NCI-H82 treated with DMSO at 0.1 percent for 48 hours (cell line): ENCODE results near the gene JSRP1.

Source experiments
- DNase-seq: peaks from one replicate; lab custom pipeline; 2025; ENCODE audit not compliant: unreplicated experiment; lab: John Stamatoyannopoulos, UW

Gene JSRP1

DNA sequence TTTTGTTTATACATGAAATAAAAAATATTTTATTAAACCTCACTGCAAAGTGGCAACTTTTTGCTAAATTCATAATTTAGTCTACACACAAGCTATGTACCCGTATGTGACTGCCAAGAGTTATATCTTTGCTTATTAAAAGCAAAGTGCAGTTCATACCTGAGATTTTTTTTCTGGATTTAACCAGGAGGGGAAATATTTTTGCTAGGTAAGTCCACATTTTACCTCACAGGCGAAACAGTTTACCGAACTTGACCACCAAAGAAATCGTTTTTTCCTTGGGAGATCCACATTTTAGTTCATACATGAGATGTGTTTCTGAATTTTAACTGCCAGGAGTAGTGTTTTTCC is 12.2 kb upstream of the JSRP1 start:
- no peak for DNase-seq

DNA sequence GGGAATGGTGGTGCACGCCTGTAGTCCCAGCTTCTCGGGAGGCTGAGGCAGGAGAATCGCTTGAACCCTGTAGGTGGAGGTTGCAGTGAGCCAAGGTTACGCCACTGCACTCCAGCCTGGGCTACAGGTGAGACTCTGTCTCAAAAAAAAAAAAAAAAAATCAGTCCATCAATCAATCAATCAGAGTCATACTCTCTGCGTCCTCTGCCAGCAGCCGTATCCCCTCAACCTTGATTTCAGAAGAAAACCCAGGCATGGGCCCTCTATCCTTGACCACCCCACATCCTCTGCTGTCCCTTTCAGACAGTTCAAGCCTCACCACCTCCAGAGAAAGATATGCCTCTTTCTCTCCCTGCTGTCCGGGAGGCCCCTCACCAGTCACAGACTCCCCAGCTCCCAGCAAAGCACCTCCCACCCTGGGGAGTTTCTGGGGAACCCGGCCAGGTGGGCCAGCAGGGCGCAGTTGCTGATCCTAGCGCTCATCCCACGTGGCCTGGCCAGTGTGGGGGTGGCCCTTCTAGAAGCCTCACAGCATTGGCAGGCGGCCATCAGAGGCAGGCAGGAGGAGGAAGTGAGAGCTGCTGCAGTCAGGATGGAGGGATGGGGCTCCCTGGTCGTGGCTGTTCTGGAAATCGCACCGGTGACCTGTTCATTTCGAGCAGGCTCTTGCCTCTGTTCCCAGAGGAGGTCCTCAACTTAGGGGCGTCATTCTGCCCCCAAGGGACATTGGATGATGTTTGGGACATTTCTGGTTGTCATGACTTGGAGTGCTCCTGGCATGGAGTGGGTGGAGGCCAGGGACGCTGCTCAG is 10.2 kb upstream of the JSRP1 start:
- DNase-seq = no peak

DNA sequence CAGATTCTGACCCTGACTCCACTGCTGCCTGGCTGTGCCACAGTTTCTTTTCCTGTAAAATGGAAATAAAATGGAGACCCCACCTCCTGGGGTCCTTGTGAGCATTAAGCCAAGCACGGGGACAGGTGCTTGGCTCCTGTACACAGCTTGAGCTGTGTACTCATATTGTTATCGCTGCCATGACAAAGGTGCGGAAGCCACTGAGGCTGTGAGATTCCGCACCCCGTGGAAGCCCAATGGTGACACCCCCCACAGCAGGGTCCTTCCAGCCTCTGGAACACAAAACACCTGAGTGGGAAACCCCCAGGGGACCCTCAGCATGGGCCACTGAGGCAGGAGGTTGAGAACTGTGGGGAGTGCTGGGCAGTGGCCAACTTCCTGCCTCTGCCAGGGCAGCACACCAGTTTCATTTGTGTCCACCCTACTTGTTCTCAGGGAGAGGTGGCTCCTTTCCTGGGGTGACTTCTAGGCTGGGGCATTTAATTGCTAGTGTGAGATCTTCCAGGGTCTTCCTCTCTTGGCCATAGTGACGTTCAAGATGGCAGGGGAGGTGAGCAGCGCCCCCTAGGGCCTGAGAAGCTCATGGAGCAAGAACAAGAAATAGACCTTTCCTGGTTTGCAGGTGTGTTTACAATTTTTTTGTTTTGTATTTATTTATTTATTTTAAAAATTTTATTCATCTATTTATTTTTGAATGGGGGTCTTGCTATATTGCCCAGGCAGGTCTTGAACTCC is 5.4 kb upstream of the JSRP1 start:
- DNase-seq = no peak

DNA sequence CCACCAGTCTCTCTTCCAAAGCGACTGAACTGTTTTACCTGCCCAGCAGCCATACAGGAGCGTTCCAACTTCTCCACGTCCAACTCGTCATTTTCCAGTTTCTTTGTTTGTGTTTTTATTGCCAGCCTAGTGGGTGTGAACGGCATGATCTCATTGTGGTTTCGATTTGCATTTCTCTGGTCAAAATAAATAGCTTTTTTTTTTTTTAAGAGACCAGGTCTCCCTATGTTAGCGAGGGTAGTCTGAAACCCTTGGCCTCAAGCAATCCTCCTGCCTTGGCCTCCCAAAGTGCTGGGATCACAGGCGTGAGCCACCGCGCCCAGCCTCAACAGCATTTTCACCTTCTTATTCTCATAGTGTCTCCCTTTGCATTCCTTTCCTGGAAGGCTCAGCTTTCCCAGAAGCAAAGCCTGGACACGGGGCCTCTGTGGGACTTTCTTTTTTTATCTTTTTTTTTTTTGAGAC is 4.2 kb upstream of the JSRP1 start:
- DNase-seq = no peak

DNA sequence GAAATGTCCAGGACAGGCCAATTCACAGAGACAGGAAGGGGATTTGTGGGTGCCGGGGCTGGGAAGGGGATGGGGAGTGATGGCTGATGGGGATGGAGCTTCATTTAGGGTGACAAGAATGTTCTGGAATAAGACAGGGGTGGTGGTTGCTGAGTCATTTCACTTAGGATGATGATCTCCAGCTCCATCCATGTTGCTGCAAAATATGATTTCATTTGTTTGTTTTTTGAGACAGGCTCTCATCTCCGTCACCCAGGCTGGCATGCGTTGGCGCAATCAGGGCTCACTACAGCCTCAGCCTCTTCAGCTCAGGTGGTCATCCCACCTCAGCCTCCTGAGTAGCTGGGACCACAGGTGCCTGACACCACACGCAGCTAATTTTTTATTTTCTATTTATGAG is 3.1 kb upstream of the JSRP1 start:
- DNase-seq = no peak

DNA sequence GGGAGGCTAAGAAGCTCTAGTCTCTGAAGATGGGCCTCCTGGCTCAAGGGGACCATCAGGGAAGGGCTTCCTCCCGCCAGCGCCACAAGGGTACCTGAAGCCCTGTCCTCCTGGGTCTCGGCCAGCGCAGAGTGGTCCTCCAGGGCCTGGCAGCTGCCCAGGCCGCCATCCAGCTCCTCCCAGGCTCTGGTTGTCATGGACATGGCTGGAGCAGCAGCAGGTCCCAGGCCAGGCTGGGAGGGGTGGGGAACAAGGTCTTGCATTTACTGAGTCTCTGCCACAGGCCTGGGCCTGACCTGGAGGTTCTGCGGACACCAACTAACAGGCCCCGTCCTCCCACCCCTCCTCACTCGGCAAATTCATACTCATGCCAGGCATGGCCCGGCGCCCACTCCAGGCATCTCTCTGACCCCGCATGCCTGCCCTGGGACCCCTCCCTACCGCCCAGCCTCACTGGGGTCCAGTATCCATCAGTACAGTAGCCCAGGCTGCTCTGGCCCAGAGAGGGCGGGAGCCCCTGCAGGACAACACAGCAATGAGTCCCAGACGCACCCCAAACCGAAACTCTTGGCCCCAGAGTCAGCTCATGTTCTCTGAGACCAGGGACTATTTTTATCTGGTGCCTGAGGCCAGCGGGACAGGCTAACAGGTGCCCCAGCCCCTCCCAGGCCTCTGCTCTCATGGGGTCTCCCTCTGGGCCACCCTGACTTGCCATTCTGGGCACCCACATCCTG is 938 bp downstream of the JSRP1 start:
- no peak for DNase-seq

DNA sequence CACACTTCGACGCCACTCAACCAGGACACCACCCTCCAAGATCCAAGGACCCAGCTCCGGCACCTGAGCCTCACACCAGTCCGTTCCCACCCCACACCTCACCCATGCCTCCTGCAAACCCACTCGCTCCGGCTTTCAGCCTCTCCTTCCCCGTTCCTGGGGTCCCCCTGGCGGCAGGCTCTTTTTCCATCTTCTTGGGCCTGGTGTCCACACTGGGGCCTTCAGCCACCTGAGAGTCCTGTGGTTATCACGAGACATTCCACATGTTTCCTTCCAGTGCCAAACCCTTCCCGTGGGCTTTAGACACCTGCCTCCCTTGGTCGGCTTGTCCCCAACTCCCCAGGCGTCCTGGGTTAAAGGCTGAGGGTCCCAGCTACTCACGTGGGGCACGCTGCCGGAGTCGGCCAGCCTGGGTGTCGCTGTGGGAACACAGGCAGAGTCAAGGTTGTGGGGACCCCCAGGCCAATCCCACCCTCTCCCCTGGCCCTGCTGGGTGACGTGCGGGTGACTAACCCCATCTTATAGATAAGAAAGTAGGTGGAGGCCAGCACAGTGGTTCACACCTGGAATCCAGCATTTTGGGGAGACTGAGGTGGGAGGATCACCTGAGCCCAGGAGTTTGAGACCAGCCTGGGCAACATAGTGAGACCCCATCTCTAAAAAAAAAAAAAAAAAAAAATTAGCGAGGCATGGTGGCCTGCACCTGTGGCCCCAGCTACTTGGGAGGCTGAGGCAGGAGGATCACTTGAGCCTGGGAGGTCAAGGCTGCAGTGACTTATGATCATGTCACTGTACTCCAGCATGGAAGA is 1.9 kb downstream of the JSRP1 start:
- DNase-seq = no peak

DNA sequence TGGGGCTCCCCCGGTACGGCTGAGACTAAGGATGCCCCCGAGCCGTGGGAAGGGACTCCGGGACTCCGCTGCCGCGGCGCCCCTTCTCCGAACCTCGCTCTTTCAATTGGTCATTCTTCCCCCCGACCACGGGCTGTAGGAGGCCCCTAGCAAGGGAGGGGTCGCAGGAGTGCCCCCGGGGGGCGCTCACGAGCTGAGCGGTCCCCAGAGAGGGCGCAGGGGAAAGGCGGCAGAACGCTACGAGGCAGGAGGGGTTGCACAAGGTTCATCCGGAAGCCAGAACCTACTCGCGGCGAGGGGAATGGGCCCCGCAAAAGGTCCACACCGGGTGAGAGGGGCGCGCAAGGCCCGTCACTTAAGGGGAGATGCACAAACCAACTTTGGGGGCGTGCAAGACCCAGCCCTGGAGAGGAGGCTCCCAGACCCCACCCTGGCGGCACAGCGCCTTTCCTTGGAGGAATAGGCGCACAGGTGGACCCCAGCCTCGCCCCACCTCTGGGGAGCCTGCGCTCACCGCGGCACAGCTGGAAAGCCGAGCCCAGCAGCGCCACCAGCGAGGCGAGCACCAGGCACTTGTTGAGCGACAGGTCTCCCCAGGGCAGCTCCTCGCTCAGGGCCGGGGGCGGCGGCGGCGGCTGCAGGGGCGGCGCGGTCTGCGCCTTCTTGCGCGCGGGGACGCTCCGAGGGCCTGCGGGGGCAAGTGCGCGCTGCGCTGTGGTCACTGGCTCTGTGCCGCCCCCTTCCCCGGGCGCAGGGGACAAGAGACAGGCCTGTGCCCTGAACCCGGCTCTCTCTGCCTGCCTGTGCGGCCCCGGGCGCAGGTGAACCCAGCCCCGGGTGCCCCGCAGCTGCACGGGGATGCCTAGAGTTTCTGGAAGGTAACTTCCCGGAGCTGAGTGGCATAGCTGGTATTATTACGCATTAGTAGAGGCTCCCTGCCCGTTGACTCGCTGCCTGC is 2.8 kb downstream of the JSRP1 start:
- no peak for DNase-seq

DNA sequence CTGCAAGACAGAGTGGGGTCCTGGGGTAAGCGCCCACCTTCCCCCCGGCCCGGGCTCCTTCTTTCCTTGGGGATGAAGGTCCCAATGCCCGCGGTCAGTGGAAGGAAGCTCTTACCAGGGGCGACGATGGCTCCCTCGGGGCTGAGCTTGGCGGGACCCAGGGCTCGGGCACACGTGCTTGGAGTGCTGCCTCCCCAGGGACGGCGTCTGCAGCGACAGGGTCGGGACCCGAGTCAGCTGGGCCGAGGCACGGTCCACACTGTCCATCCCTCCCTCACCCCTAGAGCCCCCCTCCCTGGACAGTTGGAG is 3.5 kb downstream of the JSRP1 start:
- DNase-seq = no peak

DNA sequence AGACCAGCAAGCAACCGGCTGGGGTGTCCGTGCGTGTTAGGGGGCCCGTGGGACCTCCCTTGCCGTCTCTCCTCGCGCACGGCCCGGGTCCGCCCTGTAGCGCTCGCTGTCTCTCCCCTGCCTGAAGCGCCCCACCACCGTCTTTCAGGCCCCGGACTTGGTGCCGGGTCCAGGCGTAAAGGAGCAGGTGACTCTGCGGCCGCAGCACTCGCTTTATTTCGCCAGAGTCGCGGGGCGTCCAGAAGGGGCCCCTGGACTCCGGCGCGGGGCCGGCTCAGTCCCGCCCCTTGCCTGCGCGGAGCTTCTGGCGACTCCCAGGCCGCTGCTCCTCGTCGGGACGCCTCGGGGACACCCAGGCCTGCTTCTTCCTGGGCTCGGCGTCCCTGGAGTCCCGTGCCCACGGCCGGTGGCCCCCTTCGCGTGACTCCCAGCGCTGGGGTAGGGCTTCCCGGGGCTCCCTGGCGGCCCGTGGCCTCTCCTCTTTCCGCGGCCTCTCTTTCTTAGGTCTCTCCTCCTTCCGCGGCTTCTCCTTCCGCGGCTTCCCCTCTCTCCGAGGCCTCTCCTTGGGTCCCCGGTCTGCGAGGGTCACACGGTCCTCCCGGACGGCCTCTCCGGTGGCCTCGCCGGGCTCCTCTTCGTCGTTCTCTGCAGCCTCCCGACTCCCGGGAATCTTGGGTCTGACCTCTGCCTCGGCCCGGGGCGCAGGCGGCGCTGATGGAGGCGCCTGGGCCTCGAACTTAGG is 4.0 kb downstream of the JSRP1 start:
- no peak for DNase-seq

DNA sequence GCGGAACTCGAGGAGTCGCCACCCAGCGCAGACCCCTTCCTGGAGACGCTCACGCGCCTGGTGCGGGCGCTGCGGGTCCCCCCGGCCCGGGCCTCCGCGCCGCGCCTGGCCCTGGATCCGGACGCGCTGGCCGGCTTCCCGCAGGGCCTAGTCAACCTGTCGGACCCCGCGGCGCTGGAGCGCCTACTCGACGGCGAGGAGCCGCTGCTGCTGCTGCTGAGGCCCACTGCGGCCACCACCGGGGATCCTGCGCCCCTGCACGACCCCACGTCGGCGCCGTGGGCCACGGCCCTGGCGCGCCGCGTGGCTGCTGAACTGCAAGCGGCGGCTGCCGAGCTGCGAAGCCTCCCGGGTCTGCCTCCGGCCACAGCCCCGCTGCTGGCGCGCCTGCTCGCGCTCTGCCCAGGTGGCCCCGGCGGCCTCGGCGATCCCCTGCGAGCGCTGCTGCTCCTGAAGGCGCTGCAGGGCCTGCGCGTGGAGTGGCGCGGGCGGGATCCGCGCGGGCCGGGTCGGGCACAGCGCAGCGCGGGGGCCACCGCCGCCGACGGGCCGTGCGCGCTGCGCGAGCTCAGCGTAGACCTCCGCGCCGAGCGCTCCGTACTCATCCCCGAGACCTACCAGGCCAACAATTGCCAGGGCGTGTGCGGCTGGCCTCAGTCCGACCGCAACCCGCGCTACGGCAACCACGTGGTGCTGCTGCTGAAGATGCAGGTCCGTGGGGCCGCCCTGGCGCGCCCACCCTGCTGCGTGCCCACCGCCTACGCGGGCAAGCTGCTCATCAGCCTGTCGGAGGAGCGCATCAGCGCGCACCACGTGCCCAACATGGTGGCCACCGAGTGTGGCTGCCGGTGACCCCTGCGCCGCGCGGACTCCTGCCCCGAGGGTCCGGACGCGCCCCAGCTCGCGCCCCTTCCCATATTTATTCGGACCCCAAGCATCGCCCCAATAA is 4.8 kb downstream of the JSRP1 start:
- no peak for DNase-seq

DNA sequence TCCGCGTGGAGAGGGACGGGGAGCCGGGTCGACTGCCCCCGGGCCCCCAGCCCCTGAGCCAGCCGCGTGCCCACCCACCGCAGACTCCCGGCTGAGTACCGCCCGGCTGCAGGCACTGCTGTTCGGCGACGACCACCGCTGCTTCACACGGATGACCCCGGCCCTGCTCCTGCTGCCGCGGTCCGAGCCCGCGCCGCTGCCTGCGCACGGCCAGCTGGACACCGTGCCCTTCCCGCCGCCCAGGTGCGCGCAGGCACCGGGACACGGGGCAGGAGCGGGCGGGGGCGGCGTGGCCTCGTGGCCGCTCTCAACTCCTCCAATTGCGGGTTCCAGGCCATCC is 5.5 kb downstream of the JSRP1 start:
- no peak for DNase-seq

DNA sequence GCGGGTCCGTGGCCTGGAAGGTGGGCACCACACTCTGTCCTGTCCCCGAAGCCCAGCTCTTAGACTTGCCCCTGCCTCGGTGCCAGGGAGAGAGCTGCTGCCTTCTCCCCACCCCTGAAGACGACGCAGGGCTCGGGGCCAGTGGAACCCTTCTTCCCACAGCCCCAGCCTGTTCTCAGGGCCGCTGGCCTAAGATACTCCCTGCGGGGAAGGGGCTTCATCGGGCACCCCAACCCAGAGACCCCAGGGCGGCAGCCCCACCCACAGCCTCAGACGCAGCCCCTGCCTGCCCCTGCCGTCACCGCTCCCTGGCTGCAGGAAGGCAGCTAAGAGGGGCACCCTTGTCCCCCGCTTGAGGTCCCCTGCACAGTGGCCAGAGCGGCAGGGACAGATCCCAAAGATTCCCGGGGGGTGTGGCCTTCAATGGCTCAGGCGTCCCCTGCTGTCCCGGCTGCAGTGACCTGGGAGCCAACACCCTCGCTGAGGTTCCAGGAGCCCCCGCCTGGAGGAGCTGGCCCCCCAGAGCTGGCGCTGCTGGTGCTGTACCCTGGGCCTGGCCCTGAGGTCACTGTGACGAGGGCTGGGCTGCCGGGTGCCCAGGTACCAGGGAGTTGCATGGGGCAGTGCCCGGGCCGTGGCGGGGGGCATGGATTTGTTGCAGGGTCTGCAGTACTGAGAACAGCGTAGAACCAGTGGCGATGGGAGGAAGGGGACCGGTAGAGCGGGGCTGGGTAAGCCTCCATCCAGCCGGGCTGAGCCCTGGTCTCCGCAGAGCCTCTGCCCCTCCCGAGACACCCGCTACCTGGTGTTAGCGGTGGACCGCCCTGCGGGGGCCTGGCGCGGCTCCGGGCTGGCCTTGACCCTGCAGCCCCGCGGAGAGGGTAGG is 6.1 kb downstream of the JSRP1 start:
- no peak for DNase-seq

DNA sequence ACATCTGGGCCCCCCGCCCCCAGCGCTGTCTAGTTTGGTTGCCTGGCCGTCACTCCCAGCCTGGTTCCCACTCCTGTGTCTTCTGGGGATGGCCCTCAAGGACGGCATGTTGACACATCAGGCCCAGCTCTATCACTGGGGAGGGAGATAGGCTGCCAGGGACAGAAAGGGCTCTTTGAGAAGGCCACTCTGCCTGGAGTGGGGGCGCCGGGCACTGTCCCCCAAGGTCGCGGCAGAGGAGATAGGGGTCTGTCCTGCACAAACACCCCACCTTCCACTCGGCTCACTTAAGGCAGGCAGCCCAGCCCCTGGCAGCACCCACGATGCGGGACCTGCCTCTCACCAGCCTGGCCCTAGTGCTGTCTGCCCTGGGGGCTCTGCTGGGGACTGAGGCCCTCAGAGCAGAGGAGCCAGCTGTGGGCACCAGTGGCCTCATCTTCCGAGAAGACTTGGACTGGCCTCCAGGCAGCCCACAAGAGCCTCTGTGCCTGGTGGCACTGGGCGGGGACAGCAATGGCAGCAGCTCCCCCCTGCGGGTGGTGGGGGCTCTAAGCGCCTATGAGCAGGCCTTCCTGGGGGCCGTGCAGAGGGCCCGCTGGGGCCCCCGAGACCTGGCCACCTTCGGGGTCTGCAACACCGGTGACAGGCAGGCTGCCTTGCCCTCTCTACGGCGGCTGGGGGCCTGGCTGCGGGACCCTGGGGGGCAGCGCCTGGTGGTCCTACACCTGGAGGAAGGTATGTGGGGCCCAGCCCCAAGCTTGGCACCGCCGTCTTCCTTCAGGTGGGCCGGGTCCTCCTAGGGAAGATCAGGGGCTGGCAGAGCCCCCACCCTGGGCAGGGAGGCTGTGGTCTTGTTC is 7.0 kb downstream of the JSRP1 start, which contains the start of gene AMH:
Gene AMH (plus strand): TSS at position 314 of the 857 bp plus-strand sequence. CDS start 10 bp downstream, at position 324.
- DNase-seq = no peak

DNA sequence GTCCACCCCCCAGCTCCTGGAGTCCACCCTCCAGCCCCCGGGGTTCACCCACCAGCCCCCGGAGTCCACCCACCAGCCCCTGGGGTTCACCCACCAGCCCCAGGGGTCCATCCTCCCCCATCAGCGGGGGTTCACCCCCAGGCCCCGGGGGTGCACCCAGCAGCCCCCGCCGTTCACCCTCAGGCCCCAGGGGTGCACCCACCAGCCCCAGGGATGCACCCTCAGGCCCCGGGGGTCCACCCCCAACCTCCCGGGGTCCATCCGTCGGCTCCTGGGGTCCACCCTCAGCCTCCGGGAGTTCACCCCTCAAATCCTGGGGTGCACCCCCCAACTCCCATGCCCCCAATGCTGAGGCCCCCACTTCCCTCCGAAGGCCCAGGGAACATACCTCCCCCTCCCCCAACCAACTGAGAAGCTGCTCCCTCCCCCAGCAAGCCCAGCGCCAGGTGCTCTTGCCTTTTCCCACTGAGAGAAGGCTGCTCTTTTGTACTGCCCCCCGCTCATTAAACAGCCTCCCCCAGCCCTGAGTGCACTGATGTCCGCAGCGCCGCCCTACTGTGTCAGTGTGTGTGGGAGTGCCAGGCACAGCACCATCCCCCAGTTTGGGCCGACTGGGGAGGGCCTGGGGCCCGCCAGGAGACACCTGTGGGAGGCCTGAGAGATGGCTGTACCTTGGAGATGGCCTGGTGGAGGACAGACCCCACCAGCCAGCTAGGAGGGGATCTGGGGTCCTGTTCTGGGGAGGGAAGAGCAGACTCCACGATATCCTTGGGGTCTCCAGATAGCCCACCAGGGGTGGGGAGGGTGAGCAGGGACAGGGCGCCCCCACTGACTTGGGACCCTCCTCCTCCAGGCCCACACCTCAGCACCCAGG is 7.8 kb downstream of the JSRP1 start:
- DNase-seq = no peak
